ENCODE measurements around the gene WIZ. TPM values are rescaled to one million over a fixed set of nuclear protein-coding genes. Genes with fewer than 3 reads are reported as not detected.

The WIZ gene
- total and polyA plus RNA-seq, 7 donors = 7.8 to 49.6 (median 18.3) TPM

DNA sequence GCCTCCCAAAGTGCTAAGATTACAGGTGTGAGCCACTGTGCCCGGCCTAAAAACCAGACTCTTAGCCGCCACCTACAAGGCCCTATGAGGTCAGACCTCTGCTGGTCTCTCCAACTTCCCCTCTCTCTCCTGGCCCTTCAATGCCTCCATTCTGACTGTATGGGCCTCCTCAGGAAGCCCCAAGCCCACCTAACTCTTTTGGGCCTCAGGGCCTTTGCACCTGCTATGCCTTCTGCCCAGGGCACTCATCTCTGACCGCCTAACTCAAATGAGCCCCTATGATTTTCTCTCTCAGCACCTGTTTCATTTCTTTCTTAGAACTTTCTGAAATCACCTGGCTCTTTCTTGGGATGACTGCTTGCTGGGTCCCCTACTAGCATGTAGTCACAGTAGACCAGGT lies 6.4 kb downstream of the WIZ start:
- intact Hi-C loops (cut with DNase I) = no loop called here

GRCh38 chr19:15442142-15442920 lies 7.4 kb downstream of the WIZ start:
- TF ChIP-seq, protein P1, sequence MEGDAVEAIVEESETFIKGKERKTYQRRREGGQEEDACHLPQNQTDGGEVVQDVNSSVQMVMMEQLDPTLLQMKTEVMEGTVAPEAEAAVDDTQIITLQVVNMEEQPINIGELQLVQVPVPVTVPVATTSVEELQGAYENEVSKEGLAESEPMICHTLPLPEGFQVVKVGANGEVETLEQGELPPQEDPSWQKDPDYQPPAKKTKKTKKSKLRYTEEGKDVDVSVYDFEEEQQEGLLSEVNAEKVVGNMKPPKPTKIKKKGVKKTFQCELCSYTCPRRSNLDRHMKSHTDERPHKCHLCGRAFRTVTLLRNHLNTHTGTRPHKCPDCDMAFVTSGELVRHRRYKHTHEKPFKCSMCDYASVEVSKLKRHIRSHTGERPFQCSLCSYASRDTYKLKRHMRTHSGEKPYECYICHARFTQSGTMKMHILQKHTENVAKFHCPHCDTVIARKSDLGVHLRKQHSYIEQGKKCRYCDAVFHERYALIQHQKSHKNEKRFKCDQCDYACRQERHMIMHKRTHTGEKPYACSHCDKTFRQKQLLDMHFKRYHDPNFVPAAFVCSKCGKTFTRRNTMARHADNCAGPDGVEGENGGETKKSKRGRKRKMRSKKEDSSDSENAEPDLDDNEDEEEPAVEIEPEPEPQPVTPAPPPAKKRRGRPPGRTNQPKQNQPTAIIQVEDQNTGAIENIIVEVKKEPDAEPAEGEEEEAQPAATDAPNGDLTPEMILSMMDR (IDR thresholded peaks at IDR 0.05) = no peak
- TF ChIP-seq POLR2A (IDR thresholded peaks at IDR 0.05) (no peak), EP300 (IDR thresholded peaks at IDR 0.05) (no peak), POLR2AphosphoS5 (IDR thresholded peaks at IDR 0.05) (no peak)
- 79 to 85% methylated on average over 13 of the region's 13 CpGs for WGBS, 2 donors
- intact Hi-C loops (cut with DNase I) = no loop called here
- H3K27ac ChIP-seq = no peak overlapping the region
- H3K36me3 ChIP-seq = peaks cover 0 to 14% (median 0%) of the 10 kb centered on the region in 4 donors
- H3K9me3 ChIP-seq = no peaks in the 10 kb centered on the region
- H3K4me1 ChIP-seq = peaks cover 0 to 12% (median 10%) of the 10 kb centered on the region in 4 donors
- no peaks in the 10 kb centered on the region for H3K27me3 ChIP-seq
- H3K4me3 ChIP-seq = no peak overlapping the region
- DNase-seq = no peak

More for the DNA sequence above, 6.4 kb downstream of the WIZ start:
- Histone ChIP-seq H3K27ac (no peak overlapping the region), H3K9me3 (no peaks in the 10 kb centered on the region), H3K4me3 (no peak overlapping the region), H3K4me1 (peaks cover 0 to 5% (median 2%) of the 10 kb centered on the region in 4 donors), H3K27me3 (no peaks in the 10 kb centered on the region), H3K36me3 (peaks cover 0 to 14% (median 0%) of the 10 kb centered on the region in 4 donors)
- 90 to 93% methylated on average over 3 of the region's 3 CpGs for WGBS, 2 donors
- DNase-seq = no peak
- TF ChIP-seq EP300 (IDR thresholded peaks at IDR 0.05) = no peak
- TF ChIP-seq, protein P1 (IDR thresholded peaks at IDR 0.05) = no peak
- no peak for TF ChIP-seq POLR2AphosphoS5 (IDR thresholded peaks at IDR 0.05)
- no peak for TF ChIP-seq POLR2A (IDR thresholded peaks at IDR 0.05)

DNA sequence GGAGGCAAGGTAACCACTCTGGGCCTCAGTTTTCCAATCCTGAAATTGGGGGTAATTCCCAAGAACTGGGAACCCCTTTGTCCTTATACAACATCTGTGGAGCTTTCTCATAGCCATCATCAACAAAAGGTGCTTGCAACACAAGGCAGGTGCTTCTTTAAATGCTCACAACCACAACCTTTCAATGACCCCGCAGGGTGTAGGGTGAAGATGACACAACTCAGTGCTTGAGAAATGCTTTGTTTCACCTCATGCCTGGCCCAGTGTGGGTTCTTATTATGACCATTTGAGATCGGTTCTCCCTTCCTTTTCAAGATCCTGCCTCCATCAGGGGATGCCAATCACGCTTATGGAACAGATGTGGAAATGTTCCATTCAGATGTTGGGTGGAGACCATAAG lies 8.4 kb downstream of the WIZ start:
- Histone ChIP-seq H3K9me3 (no peaks in the 10 kb centered on the region), H3K27me3 (no peaks in the 10 kb centered on the region), H3K27ac (no peak overlapping the region), H3K36me3 (peaks cover 0 to 14% (median 0%) of the 10 kb centered on the region in 4 donors), H3K4me1 (peaks cover 0 to 12% (median 12%) of the 10 kb centered on the region in 4 donors), H3K4me3 (no peak overlapping the region)
- 86 to 89% methylated on average over 3 of the region's 3 CpGs for WGBS, 2 donors
- no peak for DNase-seq
- TF ChIP-seq EP300 (IDR thresholded peaks at IDR 0.05) = no peak
- TF ChIP-seq, protein P1 (IDR thresholded peaks at IDR 0.05) = no peak
- no peak for TF ChIP-seq POLR2A (IDR thresholded peaks at IDR 0.05)
- TF ChIP-seq POLR2AphosphoS5 (IDR thresholded peaks at IDR 0.05) = no peak
- intact Hi-C loops (cut with DNase I) = no loop called here

DNA sequence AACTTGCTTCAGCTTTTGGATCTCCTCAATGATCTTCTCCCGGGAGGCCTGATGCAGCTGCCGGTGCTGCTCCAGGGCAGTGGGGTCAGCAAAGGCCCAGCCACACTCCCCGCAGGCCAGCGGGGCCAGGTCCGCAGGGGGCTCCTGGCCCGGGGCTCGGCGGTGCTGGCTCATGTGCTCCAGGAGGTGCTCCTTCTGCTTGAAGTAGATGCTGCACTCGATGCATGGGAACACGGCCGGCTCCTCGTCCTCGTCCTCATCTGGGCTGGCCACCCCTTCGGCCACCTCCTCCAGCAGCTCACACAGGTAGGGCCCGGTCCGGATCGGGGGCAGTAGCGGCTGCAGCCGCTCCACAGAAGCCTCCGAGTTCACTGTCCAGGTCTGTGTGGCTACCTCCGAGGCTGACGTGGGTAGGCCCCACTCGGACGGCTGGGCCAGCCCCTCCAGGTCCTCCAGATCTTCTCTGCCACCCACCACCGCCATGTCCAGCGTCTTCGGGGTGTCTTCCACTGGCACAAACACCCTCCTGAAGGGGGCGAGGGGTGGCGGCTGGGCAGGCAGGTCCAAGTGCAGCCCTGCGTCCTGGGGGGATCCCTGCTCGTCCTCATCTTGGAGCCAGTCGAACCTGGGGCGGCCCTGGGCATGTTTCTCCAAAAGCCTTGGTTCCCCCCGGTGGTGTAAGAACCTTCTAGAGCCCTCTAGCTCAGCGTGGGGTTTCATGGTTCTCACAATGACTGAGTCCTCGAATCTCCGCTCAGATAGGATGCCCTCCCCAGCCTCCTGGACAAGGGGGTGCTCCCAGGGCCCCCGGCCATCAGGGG lies 9.7 kb downstream of the WIZ start:
- intact Hi-C loops (cut with DNase I) = no loop called here
- Histone ChIP-seq H3K4me1 (peaks cover 0 to 12% (median 12%) of the 10 kb centered on the region in 4 donors), H3K4me3 (no peak overlapping the region), H3K27ac (no peak overlapping the region), H3K27me3 (no peaks in the 10 kb centered on the region), H3K36me3 (peaks cover 0 to 11% (median 0%) of the 10 kb centered on the region in 4 donors), H3K9me3 (no peaks in the 10 kb centered on the region)
- 92 to 93% methylated on average over 38 of the region's 38 CpGs for WGBS, 2 donors
- DNase-seq = peak; percentile 60
- TF ChIP-seq POLR2AphosphoS5 (IDR thresholded peaks at IDR 0.05) (no peak), POLR2A (IDR thresholded peaks at IDR 0.05) (no peak), EP300 (IDR thresholded peaks at IDR 0.05) (no peak)
- TF ChIP-seq, protein P1 (IDR thresholded peaks at IDR 0.05) = no peak
